HS-27A (cell line): ENCODE measurements around the gene CHRNG.

Experiments used
- DNase-seq: peaks from one replicate; pipeline ENCODE4 v3.0.0-alpha.2; 2012; ENCODE audit warnings: low read depth, missing footprints

The CHRNG gene

DNA sequence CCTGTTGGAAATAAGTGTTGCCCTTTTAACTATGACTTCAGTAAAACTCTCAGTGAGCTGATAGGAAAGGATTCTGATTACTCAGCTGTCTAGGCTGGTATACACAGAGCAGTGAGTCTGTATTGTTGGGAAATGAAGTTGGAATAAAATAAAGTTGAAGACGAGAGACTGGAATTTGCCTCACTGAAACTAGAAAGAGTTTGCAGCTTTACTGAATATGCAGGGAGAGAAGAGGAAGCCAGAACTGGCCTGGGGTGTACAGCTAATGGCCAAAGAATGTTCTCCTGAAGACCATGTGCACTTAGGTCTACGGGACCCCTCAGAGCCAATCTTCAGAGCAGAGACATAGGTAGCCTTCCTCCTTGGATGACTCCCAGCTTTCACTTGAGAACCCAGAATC is 37.5 kb downstream of the CHRNG start:
- DNase-seq: no peak

DNA sequence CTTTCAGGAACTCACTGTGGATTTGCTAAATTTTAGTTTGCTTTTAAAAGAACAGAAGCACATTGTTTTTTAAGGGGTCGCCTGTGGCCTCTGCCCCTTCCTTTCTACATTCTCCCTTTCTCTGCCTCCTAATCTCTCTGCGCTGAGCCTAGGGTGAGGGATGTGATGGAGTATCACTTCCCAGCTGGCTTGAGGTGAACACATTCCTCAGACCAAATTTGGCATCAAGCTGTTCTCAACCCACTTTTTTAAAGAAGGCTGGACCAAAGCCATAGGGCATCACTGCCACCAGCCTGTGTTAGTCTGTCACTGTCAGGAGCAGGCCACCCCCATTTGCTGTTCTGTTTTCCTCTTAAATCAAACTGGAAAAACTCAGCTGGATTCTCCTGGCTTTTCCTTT is 38.3 kb downstream of the CHRNG start:
- no peak for DNase-seq

DNA sequence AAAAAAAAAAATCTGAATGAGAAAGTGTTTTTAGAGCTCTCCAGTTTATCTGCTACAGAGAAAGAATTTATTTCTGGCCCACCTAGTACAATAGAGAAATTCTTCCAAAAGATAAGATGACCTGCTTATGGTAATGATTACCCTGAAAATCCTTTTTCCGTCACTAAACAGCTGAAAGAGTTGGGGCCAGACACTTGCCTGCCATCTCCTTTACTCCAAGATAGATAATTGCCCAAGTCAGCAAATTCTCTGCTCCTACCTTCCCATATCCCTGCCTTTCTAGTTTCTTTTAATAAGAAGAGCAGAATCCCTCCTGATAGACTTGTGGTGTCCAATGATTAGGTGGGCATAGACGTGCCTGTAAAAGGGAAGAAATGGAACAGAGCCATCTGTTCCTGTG is 39.1 kb downstream of the CHRNG start:
- DNase-seq: no peak

DNA sequence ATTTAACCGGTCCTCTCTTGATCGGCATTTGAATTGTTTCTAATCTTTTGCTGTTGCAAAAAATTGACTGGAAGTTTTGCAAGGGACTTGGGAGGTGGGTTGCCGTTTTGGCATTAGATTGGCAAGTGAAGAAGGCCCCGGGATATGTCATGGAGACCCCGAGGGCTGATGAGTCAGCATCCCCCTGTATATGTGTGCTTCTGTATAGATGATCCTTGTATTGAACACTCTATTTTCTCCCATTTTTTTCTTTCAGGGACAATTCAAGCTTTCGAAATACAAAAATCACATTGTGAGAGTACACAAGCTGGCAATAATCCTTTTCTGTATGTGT is 41.1 kb downstream of the CHRNG start:
- no peak for DNase-seq

DNA sequence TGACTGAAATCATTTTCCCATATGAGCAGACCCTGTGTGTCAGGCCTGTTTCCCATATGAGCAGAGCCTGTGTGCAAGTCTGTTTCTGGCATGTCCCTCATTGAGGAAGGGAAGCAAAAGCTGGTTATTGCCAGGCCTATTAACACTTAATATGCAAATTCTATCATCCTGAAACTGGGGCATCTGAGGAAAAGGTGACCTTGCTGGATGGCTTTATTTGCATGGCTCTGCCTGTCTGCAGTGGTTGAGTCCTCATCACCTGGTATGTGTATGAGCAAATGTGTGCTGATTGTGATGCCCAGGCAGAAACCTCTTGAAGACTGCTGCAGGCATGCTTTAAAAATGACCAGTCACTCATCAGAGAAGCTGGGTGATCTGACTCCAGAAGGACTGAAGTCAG is 42.2 kb downstream of the CHRNG start:
- no peak for DNase-seq

DNA sequence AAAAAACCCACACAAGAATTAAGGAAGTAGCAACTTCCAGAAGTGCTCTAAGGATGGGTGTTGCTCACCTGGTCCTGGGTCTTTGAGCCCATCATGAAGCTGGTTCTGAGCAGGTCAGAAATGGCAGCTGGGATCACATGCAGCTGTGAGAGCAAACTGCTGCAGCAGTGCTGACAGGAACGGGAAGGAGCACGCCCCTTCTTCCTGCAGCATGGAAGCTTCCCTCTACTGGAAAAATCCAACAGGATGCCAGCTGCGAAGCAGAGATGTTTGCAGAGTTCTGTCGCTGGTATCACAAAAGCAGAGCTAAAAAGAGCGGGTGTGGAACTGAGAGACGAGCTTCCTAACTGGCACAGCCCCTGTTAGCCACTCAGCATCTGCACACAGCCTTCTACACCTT is 44.7 kb downstream of the CHRNG start:
- no peak for DNase-seq

DNA sequence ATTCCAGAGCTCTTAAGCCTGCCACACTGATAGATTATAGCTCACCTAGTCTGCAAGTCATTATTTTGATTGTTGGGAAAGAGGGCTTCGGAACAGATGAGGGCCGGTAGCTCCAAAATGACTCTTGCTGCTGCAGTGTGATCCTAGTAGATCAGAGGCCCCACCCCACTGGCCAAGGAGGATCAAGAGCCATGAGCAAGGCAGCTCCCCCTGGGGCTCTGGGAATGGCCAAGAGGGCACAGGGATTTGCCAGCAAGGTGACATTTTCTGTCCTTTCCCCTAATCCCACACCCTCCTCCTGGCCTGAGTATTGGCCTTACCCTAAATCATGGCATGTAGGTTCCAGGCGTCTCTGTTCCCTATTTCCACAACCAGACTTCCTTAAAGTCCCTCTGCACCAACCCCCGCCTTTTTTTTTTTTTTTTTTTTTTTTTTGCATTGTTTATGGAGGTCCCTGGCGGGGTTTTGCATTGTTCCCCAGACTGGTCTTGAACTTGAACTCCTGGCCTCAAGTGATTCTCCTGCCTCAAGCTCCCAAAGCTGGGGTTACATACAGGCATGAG is 47.5 kb downstream of the CHRNG start:
- DNase-seq: no peak

DNA sequence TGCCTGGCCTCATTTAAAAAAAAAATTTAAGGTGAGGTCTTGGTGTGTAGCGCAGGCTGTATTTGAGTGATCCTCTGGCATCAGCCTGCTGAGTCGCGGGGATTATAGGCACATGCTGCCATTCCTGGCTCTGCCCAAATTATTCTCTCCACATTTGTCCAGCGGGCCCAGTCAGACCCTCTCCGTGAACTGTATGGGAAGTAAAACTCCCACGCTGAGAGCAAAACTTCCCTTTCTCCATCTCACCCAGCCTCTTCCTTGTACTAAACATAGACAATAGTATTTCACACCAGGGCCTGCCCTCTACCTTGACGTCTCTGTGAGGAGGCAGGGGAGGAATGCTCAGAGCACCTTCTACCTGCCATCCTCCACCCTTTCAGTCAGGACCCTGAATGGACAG is 48.0 kb downstream of the CHRNG start:
- no peak for DNase-seq

DNA sequence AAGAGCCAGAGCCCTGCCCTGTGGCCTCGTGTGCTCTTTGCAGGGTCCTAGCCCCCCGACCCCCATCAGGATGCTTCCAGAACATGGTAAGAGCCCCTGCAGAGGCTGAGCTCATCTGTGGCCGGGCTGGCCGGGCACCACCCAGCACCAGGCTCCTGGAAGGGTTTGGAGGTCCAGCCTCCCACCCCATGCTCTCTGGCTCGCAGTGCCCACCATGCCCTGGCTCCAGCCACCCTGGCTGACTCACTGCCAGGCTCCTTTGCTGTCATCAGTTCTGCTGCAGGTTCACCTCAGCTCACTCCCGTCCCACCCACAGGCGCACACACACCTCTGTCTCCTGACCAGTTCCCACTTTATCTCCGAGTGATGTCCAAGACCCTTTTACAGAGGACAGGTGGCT is 48.5 kb downstream of the CHRNG start:
- no peak for DNase-seq

DNA sequence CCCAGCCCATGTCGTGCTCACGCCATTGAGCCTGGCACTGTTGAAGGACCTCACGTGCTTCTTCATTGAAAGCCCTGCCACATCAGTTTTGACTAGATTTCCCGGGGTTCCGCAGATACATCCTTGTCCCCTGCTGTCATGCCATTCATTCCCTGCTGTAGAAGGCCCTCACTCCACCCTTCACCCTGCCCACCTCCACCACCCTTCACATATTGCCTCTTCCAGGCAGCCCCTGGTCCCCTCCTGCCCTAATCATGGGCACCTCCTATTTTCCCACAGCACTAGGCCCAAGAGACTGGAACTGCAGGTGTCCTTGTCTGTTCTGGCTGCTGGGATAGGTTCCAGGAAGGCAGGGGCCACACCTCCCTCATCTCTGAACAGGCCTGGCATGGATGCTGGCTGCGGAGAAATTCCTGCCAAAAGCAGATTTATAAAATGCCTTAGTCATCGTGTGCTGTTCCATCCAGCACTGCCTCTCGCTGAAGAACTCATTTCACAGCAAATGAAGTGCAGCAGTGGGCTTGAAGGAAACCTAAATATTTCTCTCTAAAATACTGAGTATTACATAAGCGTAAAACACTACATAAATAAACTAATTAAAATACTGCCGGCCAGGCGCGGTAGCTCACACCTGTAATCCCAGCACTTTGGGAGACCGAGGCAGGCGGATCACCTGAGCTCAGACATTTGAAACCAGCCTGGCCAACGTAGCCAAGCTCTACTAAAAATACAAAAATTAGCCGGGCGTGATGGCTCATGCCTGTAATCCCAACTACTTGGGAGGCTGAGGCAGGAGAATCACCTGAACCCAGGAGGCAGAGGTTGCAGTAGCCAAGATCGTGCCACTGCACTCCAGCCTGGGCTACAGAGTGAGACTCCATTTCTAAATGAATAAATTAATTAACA is 49.4 kb downstream of the CHRNG start:
- DNase-seq: no peak

DNA sequence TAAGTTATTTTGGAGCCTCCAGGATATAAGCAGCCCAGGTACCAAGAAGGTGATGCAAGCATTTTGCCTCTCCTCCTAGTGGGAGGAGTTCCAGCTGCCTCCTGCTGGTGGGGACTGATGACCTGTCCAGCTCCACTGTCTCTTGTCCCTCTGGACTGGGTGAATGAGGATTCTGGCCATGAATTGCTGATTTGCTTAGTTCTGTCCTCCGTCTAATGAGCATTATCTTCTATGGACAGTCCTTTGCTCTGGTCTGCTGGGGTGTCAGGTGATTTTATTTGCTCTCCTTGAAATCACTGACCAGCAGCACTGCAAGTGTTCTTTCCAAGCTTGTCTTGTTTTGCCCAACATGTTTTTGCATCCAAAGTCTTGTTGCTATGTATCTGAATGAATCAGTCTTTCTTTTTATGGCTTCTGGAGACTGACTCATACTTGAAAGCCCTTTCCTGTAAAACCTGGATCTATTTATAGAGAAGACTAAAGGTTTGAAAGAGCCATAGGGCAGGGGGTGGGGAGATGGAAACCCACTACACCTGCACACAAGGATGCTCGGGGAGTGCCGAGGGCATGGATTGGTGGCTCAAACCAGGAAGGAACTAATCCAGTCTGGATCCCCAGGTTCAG is 53.4 kb downstream of the CHRNG start:
- no peak for DNase-seq

DNA sequence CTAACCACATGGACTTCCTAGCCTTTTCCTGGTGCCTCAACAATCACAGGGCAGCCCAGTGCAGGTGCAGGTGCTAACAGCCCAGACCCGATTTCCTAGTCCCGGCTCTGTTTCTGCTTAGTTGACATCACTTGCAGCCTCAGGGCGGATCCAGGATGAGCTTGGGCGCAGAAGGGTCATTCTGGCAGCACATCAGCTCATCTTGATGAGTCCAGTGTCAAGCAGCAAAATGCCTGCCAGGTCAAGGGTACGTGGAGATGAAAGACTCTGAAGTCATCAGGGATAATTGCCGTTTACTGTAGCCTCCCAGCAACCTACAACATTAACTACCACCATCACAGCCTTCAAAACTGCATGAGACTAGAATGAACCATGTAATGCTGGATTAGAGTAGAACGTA is 54.5 kb downstream of the CHRNG start:
- no peak for DNase-seq
